Measurements from ENCODE around the gene DOCK11. TPM values are rescaled to one million over a fixed set of nuclear protein-coding genes. Genes with fewer than 3 reads are reported as not detected.
A peak's percentile ranks its signal among the peaks of the same experiment; 100 is the strongest.
"Not testable (repeated sequence)": the region's sequence is repeated elsewhere in the genome, so short reads cannot be mapped to it uniquely, and the experiment has no call there.

DOCK11 gene
- total RNA-seq, 1 experiment from 2014 or later = 7.4 TPM

DNA sequence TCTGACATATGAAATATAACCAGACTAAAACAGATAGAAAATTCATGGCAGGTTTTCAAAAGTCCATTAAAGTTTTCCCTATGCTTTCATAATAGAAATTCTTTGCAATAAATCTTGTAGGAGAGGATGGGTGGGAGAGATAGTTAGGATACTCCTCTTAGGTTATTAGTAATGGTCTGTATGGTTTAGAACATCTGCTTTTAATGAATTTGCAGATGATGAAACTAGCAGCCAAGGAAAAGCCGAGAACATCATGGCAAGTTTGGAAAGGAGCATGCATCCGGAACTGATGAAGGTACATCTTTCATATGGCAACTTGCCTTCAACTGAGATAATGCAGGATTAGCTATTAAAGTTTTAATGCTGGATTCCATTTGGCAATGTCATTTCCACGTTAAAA lies 70.7 kb downstream of the DOCK11 start:
- no peak for DNase-seq (ENCODE audit: low read depth)

GRCh38 chrX:118569676-118570075 lies 74.1 kb downstream of the DOCK11 start:
- DNase-seq (ENCODE audit: low read depth) = no peak

- DNase-seq (ENCODE audit: low read depth) = no peak
Measured at GRCh38 chrX:118570209-118570608, 74.6 kb downstream of the DOCK11 start.

GRCh38 chrX:118571836-118572235 lies 76.2 kb downstream of the DOCK11 start:
- no peak for DNase-seq (ENCODE audit: low read depth)

DNA sequence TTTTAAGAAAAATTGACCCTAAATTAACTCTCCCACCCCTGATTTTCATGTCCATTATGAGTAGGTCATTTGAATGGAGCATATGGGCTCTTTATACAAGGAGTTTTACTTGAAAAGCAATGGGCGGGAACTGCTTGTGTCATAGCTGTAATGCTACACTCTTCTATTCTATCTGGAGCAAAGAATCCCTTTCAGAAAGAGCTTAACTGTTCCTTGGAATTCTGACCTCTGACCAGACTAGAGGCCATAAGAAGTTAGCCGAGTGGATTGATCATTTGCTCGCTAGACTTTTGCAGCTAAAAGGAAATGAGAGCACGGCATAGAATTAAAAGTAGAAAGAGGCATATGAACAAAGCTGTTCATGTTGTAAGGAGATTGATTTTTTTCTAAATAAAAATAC lies 79.1 kb downstream of the DOCK11 start:
- no peak for DNase-seq (ENCODE audit: low read depth)

DNA sequence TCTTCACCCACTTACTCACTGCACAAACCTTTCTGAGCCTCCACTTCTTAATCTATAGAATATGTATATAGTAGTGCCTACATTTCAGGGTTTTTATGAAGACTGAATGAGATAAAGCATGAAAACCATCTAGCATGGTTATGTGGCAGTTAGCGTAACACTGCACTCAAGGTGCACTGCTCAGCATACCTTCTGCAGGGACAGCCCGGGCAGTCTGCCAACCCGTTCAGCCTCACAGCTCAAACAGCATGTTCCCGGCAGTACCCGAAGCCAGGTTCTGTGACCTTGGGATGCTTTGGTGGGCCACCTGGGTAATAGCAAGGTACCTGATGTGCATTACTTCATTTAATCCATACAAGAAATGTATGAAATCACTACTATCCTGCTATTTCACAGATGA lies 81.4 kb downstream of the DOCK11 start:
- DNase-seq (ENCODE audit: low read depth) = no peak

GRCh38 chrX:118579417-118579816 lies 83.8 kb downstream of the DOCK11 start:
- DNase-seq (ENCODE audit: low read depth) = no peak

DNA sequence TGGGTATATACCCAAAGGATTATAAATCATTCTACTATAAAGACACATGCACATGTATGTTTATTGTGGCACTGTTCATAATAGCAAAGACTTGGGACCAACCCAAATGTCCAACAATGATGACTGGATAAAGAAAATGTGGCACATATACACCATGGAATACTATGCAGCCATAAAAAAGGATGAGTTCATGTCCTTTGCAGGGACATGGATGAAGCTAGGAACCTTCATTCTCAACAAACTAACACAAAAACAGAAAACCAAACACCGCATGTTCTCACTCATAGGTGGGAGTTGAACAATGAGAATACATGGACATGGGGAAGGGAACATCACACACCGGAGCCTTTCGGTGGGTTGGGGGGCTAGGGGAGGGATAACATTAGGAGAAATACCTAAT lies 87.3 kb downstream of the DOCK11 start:
- DNase-seq (ENCODE audit: low read depth) = not testable (repeated sequence)

- no peak for DNase-seq (ENCODE audit: low read depth)
Measured at GRCh38 chrX:118583781-118584180, 88.2 kb downstream of the DOCK11 start.

- DNase-seq (ENCODE audit: low read depth) = no peak
Measured at GRCh38 chrX:118585296-118585695, 89.7 kb downstream of the DOCK11 start.

DNA sequence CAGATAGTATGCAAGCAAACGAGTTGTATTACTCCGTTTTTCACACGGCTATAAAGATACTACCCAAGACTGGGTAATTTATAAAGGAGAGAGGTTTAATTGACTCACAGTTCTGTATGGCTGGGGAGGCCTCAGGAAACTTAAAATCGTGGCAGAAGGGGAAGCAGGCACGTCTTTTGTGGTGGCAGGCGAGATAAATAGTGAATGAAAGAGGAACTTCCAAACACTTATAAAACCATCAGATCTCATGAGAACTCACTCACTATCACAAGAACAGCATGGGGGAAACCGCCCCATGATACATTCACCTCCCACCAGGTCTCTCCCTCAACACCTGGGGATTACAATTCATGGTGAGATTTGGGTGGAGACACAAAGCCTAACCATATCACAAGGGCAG lies 90.6 kb downstream of the DOCK11 start:
- DNase-seq (ENCODE audit: low read depth) = not testable (repeated sequence)

DNA sequence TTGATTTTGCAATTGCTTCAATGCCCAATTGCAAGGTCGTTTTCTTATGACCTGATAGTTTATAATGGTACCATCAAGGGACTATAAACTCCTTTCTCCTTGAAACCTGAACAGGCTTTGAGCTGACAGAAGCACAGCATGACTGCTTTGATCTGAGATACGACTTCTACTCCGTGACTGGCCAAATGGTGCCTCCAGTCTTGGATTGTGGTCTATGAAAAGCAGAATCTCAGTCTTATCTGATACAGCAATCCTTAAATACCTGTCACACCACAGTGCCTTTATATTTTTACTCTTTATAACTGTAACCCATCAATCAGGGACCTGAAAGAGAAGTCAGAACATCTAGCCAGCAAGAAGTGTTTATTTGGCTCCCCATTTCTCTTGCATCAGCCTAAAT lies 93.1 kb downstream of the DOCK11 start:
- no peak for DNase-seq (ENCODE audit: low read depth)

- DNase-seq (ENCODE audit: low read depth) = no peak
Measured at GRCh38 chrX:118589227-118589626, 93.6 kb downstream of the DOCK11 start.

- DNase-seq (ENCODE audit: low read depth) = no peak
Measured at GRCh38 chrX:118593407-118593806, 97.8 kb downstream of the DOCK11 start.

DNA sequence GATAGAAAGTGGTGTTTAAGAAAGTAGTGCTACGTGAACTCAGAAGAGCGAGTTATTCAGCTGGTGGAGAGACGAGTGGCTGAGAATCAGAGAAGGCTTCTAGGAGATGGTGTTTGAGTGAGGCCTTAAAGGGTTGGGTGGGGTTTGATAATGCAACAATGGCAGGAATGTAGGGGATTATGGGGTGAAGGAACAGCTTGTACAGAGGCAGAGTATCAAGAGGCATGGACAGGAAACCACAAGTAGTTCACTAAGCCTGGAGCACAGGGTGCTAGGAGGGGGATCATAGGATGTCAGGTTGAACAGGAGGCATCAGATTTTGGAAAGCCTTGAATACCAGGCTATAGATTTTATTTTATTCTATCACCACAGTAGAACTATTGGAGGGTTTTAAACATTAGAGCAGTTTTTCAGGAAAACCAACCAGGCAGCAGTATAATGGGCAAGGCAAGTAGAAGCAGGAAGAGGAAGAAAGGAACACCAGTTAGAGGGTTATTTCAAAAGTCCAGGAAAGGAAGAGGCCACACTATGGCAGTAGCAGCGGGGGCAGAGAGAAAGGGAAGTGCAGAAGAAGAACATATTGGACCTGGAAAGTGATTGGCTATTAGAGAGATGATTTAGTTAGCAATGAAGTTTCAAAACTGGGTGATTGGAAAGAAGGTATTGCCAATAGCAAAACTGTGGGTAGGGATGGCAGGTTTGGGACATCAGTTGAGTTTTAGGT lies 99.2 kb downstream of the DOCK11 start:
- no peak for DNase-seq (ENCODE audit: low read depth)

DNA sequence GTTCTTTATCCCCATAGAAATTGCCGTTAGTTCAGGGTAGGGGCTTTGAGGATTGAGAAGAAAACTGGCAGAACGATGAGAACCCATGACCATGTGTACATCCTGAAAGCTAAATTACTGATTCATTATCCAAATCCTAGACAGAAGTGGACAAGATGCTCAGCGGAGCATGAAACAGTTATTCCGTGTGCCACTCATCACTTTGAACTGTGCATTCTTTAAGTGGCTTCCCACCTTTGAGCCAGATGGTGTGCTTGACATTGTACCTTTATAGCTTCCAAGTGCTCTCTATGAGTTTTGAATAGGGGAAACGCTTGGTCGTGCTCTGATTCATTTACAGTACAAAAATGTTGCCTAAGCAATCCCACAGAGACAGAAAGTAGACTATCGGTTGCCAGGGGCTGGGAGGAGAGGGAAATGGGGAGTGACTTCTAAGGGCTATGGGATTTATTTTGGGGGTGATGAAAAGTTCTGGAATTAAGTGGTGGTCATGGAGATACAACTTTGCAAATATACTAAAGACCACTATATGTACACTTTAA lies 100.0 kb downstream of the DOCK11 start:
- no peak for DNase-seq (ENCODE audit: low read depth)

GRCh38 chrX:118596390-118596789 lies 100.8 kb downstream of the DOCK11 start:
- DNase-seq (ENCODE audit: low read depth) = no peak

DNA sequence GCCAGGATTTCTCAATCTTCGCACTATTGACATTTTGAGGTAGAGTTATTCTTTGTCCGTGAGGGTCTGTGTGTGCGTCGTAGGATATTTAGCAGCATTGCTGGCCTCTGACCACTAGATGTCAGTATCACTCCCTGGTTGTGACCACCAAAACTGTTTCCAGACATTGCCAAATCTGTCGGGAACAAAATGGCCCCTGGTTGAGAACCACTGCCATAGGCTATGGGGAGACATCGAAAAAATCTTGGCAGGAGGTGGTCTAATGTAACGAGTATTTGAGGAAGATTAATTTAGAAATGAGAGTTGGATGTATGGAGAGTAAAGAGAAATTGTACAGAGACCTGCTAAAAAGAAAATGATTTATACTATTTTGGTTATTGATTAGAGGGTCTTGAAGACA lies 108.4 kb downstream of the DOCK11 start:
- peak; percentile 46 for DNase-seq (ENCODE audit: low read depth)

- DNase-seq (ENCODE audit: low read depth) = no peak
Measured at GRCh38 chrX:118612290-118612689, 116.7 kb downstream of the DOCK11 start.

- DNase-seq (ENCODE audit: low read depth) = no peak
Measured at GRCh38 chrX:118614150-118614549, 118.5 kb downstream of the DOCK11 start.

- DNase-seq (ENCODE audit: low read depth) = no peak
Measured at GRCh38 chrX:118615141-118615540, 119.5 kb downstream of the DOCK11 start.

GRCh38 chrX:118621081-118621759 lies 125.6 kb downstream of the DOCK11 start:
- DNase-seq (ENCODE audit: low read depth) = no peak

DNA sequence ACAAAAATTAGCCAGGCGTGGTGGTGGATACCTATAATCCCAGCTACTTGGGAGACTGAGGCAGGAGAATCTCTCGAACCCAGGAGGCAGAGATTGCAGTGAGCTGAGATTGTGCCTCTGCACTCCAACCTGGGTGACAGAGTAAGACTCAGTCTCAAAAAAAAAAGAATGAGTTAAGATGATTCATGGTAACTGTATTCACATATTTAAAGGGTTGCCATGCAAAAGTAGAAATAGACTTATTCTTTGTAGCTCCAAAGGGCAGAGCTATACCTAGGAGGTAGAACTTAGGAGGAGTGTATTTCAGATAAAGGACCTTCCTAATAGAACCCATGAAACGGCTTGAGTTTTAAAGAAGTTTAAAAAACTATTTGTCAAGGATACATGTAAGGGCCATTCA lies 127.4 kb downstream of the DOCK11 start:
- no peak for DNase-seq (ENCODE audit: low read depth)

Measured in HT1080 (cell line).